Measurements from ENCODE around the gene TTC7B. TPM values are rescaled to one million over a fixed set of nuclear protein-coding genes. Genes with fewer than 3 reads are reported as not detected.

The TTC7B gene
- total RNA-seq, 4 donors from 2014 or later: 3.3 to 18.1 (median 10.0) TPM

GRCh38 chr14:90731487-90731886 is 84.7 kb downstream of the TTC7B start:
- Histone ChIP-seq H3K36me3 (peaks cover 0 to 4% (median 0%) of the 10 kb centered on the region in 3 donors), H3K4me3 (no peak overlapping the region), H3K27me3 (no peaks in the 10 kb centered on the region), H3K4me1 (peaks cover 0 to 9% (median 0%) of the 10 kb centered on the region in 3 donors), H3K9me3 (no peaks in the 10 kb centered on the region), H3K27ac (no peak overlapping the region)
- intact Hi-C loops (cut with DNase I): no loop called here
- TF ChIP-seq CTCF (IDR thresholded peaks at IDR 0.05) (no peak), POLR2A (IDR thresholded peaks at IDR 0.05) (no peak)
- 90 to 91% methylated on average over 11 of the region's 11 CpGs for WGBS, 2 donors
- DNase-seq: no peak

GRCh38 chr14:90730206-90730766 is 85.9 kb downstream of the TTC7B start:
- intact Hi-C loops (cut with DNase I): no loop called here
- peaks cover 0 to 4% (median 0%) of the 10 kb centered on the region in 3 donors for H3K36me3 ChIP-seq
- 88 to 97% methylated on average over 9 of the region's 9 CpGs for WGBS, 2 donors
- DNase-seq: no peak
- H3K27ac ChIP-seq: no peak overlapping the region
- H3K4me3 ChIP-seq: no peak overlapping the region
- no peaks in the 10 kb centered on the region for H3K27me3 ChIP-seq
- no peak for TF ChIP-seq CTCF (IDR thresholded peaks at IDR 0.05)
- no peak for TF ChIP-seq POLR2A (IDR thresholded peaks at IDR 0.05)
- H3K4me1 ChIP-seq: peaks cover 0 to 16% (median 0%) of the 10 kb centered on the region in 3 donors
- H3K9me3 ChIP-seq: no peaks in the 10 kb centered on the region

- Histone ChIP-seq H3K9me3 (no peaks in the 10 kb centered on the region), H3K4me3 (no peak overlapping the region), H3K27ac (no peak overlapping the region), H3K27me3 (no peaks in the 10 kb centered on the region), H3K36me3 (peaks cover 0 to 4% (median 0%) of the 10 kb centered on the region in 3 donors), H3K4me1 (peaks cover 0 to 16% (median 0%) of the 10 kb centered on the region in 3 donors)
- intact Hi-C loops (cut with DNase I): no loop called here
- no peak for TF ChIP-seq CTCF (IDR thresholded peaks at IDR 0.05)
- no peak for TF ChIP-seq POLR2A (IDR thresholded peaks at IDR 0.05)
- WGBS, 2 donors: 81 to 88% methylated on average over 5 of the region's 5 CpGs
- DNase-seq: no peak
Measured at GRCh38 chr14:90728951-90729350, 87.3 kb downstream of the TTC7B start.

GRCh38 chr14:90727082-90727481 is 89.1 kb downstream of the TTC7B start:
- Histone ChIP-seq H3K4me1 (peaks cover 0 to 16% (median 0%) of the 10 kb centered on the region in 3 donors), H3K4me3 (no peak overlapping the region), H3K27me3 (no peaks in the 10 kb centered on the region), H3K27ac (peak overlapping the region in 3 of 4 donors; percentile 45 to 66 (median 63)), H3K36me3 (peaks cover 0 to 4% (median 0%) of the 10 kb centered on the region in 3 donors), H3K9me3 (no peaks in the 10 kb centered on the region)
- intact Hi-C loops (cut with DNase I): no loop called here
- 77 to 79% methylated on average over 13 of the region's 13 CpGs for WGBS, 2 donors
- no peak for DNase-seq
- TF ChIP-seq CTCF (IDR thresholded peaks at IDR 0.05) (no peak), POLR2A (IDR thresholded peaks at IDR 0.05) (no peak)

GRCh38 chr14:90726656-90727055 is 89.6 kb downstream of the TTC7B start:
- no peak overlapping the region for H3K4me3 ChIP-seq
- TF ChIP-seq POLR2A (IDR thresholded peaks at IDR 0.05): no peak
- peak in 4 of 6 experiments; percentile 31 to 56 (median 39) for TF ChIP-seq CTCF (IDR thresholded peaks at IDR 0.05)
- WGBS, 2 donors: 17 to 42% methylated on average over 8 to 9 of the region's 9 CpGs
- intact Hi-C loops (cut with DNase I): no loop called here
- no peaks in the 10 kb centered on the region for H3K27me3 ChIP-seq
- peak overlapping the region in 3 of 4 donors; percentile 45 to 66 (median 63) for H3K27ac ChIP-seq
- peaks cover 0 to 4% (median 0%) of the 10 kb centered on the region in 3 donors for H3K36me3 ChIP-seq
- H3K4me1 ChIP-seq: peaks cover 0 to 16% (median 0%) of the 10 kb centered on the region in 3 donors
- no peaks in the 10 kb centered on the region for H3K9me3 ChIP-seq
- no peak for DNase-seq

Data from esophagus squamous epithelium (tissue), 5 donors.